Keratinocyte (primary cell): ENCODE measurements around the gene PTPN6. TPM values are rescaled to one million over a fixed set of nuclear protein-coding genes. Genes with fewer than 3 reads are reported as not detected.

Source experiments
- DNase-seq: peaks from one replicate; pipeline ENCODE4 v3.0.0-alpha.2; 2011; ENCODE audit warnings: low read depth, missing footprints, low spot score
- FAIRE-seq: peaks from 2 replicates; lab custom pipeline; 2011; peaks lifted over from hg19 to GRCh38; lab: Jason Lieb, UNC
- H2AFZ ChIP-seq: 2 replicates; pipeline ENCODE4 v1.6.0; 2012; ENCODE audit warnings: low read length, control low read depth, inconsistent platforms; ENCODE audit not compliant: control insufficient read depth
- H3K27ac ChIP-seq: 2 replicates; pipeline ENCODE4 v1.5.1; 2011; ENCODE audit warnings: low read length; ENCODE audit not compliant: control insufficient read depth, insufficient read depth
- H3K27me3 ChIP-seq: 3 replicates; pipeline ENCODE4 v1.6.0; 2011; ENCODE audit warnings: low read length; ENCODE audit not compliant: control insufficient read depth, insufficient read depth; ENCODE audit errors: extremely low read depth
- H3K36me3 ChIP-seq, 2 experiments: 2 replicates in 1 of 2; 3 replicates in 1 of 2; pipeline ENCODE4 v1.5.1; 2011; ENCODE audit warnings: low read length in 2 of 2, mild to moderate bottlenecking in 1 of 2; ENCODE audit not compliant: control insufficient read depth in 2 of 2, insufficient read depth in 2 of 2; ENCODE audit errors: extremely low read depth in 1 of 2
- H3K4me1 ChIP-seq: 3 replicates; pipeline ENCODE4 v1.5.1; 2011; ENCODE audit warnings: low read length; ENCODE audit not compliant: control insufficient read depth, insufficient read depth; ENCODE audit errors: extremely low read depth
- H3K4me2 ChIP-seq: 3 replicates; pipeline ENCODE4 v1.6.0; 2011; ENCODE audit warnings: low read depth, low read length; ENCODE audit not compliant: control insufficient read depth, insufficient read depth; ENCODE audit errors: extremely low read depth
- H3K4me3 ChIP-seq, 3 experiments: fragments of 200-600 bp in 1 of 3; sonication (generic) in 1 of 3; 2 replicates in 2 of 3; 3 replicates in 1 of 3; pipeline ENCODE4 v1.5.1; 2011 to 2016; ENCODE audit warnings: low read length in 3 of 3, mild to moderate bottlenecking in 3 of 3, control low read depth in 2 of 3, inconsistent platforms in 1 of 3, low read depth in 1 of 3, mixed read lengths in 1 of 3, mixed run types in 1 of 3, moderate library complexity in 1 of 3; ENCODE audit not compliant: control insufficient read depth in 2 of 3, insufficient read depth in 2 of 3; ENCODE audit errors: extremely low read depth in 1 of 3
- H3K79me2 ChIP-seq: 2 replicates; pipeline ENCODE4 v1.6.0; 2012; ENCODE audit warnings: low read length; ENCODE audit not compliant: control insufficient read depth, insufficient read depth
- H3K9ac ChIP-seq: 3 replicates; pipeline ENCODE4 v1.6.0; 2011; ENCODE audit warnings: low read length; ENCODE audit not compliant: control insufficient read depth, insufficient read depth; ENCODE audit errors: extremely low read depth
- H3K9me1 ChIP-seq: 3 replicates; pipeline ENCODE4 v1.6.0; 2011; ENCODE audit warnings: low read length; ENCODE audit not compliant: control insufficient read depth, insufficient read depth; ENCODE audit errors: extremely low read depth
- H3K9me3 ChIP-seq: 2 replicates; pipeline ENCODE4 v1.5.1; 2012; ENCODE audit warnings: low read depth, low read length; ENCODE audit not compliant: control insufficient read depth
- H4K20me1 ChIP-seq: 3 replicates; pipeline ENCODE4 v1.6.0; 2011; ENCODE audit warnings: low read length; ENCODE audit not compliant: control insufficient read depth, insufficient read depth; ENCODE audit errors: extremely low read depth
- CTCF ChIP-seq, 3 experiments: IDR thresholded peaks in 1 of 3; conservative IDR thresholded peaks in 1 of 3; optimal IDR thresholded peaks in 1 of 3; 2 replicates in 2 of 3; 3 replicates in 1 of 3; pipeline versions ENCODE3 to v1.5.1; 2011; ENCODE audit warnings: low read length in 3 of 3, mild to moderate bottlenecking in 3 of 3, moderate library complexity in 2 of 3, control low read depth in 1 of 3, inconsistent platforms in 1 of 3; ENCODE audit not compliant: insufficient read depth in 2 of 3; ENCODE audit errors: extremely low read depth in 1 of 3
- EZH2 ChIP-seq: IDR thresholded peaks from one replicate; pipeline ENCODE4 v1.6.1; 2012; ENCODE audit warnings: inconsistent platforms, mild to moderate bottlenecking, low read length, moderate library complexity
- dilution Hi-C: fragments of 300-500 bp; cut with MboI; formaldehyde crosslinking; loops from one replicate; pipeline ENCODE4 v1.7.0; 2020; ENCODE audit warnings: low sequenced_read_pairs; ENCODE audit not compliant: extremely low pct_ligation_motif_present
- polyA plus RNA-seq, 5 experiments: library from polyadenylated mRNA; depleted of rRNA in 3 of 5; stranded (reverse) in 3 of 5; stranded (forward) in 1 of 5; unstranded in 1 of 5; fragments of >200 nt; gene quantifications; 1 replicate in 1 of 5; 2 replicates in 3 of 5; 3 replicates in 1 of 5; pipeline versions ENCODE4 v1.2.1 to v1.2.3, GENCODE V29; 2011 to 2012; ENCODE audit warnings: missing spikeins in 2 of 5, low read depth in 1 of 5, low replicate concordance in 1 of 5
- small RNA-seq, 3 experiments: library from RNA; depleted of rRNA; stranded (forward); fragments of <200 nt; gene quantifications; one replicate each; pipeline ENCODE3, GENCODE V24; 2012; ENCODE audit warnings: low read depth in 3 of 3, low replicate concordance in 1 of 3; ENCODE audit not compliant: insufficient read length in 3 of 3

Gene PTPN6
- polyA plus RNA-seq, 1 donor (not counting 4 experiments of a cell fraction or from before 2014, with no cell fraction given), result 18.7 TPM

- TF ChIP-seq EZH2, result no peak
- TF ChIP-seq CTCF (optimal IDR thresholded peaks at IDR 0.05 in 1 of 3, IDR thresholded peaks at IDR 0.05 in 1 of 3, conservative IDR thresholded peaks at IDR 0.05 in 1 of 3; ENCODE audit: extremely low read depth in 1 of 3, insufficient read depth in 2 of 3, low read length in 3 of 3), result no peak
- no peak overlapping the region for H3K4me3 ChIP-seq
- H3K9me1 ChIP-seq, result no peaks in the 10 kb centered on the region
- dilution Hi-C loops, result no loop called here
- H3K27me3 ChIP-seq, result no peaks in the 10 kb centered on the region
- no peak overlapping the region for H3K4me2 ChIP-seq
- H3K9me3 ChIP-seq, result no peaks in the 10 kb centered on the region
- H4K20me1 ChIP-seq, result no peaks in the 10 kb centered on the region
- H3K79me2 ChIP-seq, result peaks cover 3% of the 10 kb centered on the region
- H3K4me1 ChIP-seq, result no peaks in the 10 kb centered on the region
- no peak for DNase-seq
- no peak overlapping the region for H3K9ac ChIP-seq
- no peak overlapping the region for H3K27ac ChIP-seq
- H2AFZ ChIP-seq, result no peak overlapping the region
- peaks cover 3% of the 10 kb centered on the region in 2 experiments for H3K36me3 ChIP-seq
- no peak for FAIRE-seq
These were observed 58.4 kb downstream of the PTPN6 start for GRCh38 chr12:7009512-7009911.

Small RNA genes within 50 kb of the gene (small RNA-seq; reads per million reads assigned to genes)
- gene MIR141 (734 to 224,518 (median 113,316) reads per million in 3 experiments), gene MIR200C (2,840 to 15,667 (median 11,525) reads per million in 3 experiments), gene RNU7-1 (0 reads per million in 3 experiments), gene SCARNA12 (0 to 0.75 (median 0.54) reads per million in 3 experiments)

Other genes with a start within 250 kb of the PTPN6 start
- 85.4 to 116 TPM (median 85.5 TPM) in 3 replicates for gene COPS7A, start 227.3 kb upstream of the PTPN6 start, polyA plus RNA-seq
- gene MLF2, start 198.2 kb upstream of the PTPN6 start, polyA plus RNA-seq, result 317 to 364 TPM (median 335 TPM) in 3 replicates
- gene PTMS, start 185.0 kb upstream of the PTPN6 start, polyA plus RNA-seq, result 80.6 to 140 TPM (median 119 TPM) in 3 replicates
- gene LAG3, start 178.8 kb upstream of the PTPN6 start, polyA plus RNA-seq, result 0.09 to 0.14 TPM (median 0.09 TPM) in 3 replicates
- gene CD4, start 161.8 kb upstream of the PTPN6 start, polyA plus RNA-seq, result 0.01 to 0.05 TPM in 2 of 3 replicates, not detected in the other
- 0.05 to 0.10 TPM (median 0.09 TPM) in 3 replicates for gene GPR162, start 129.5 kb upstream of the PTPN6 start, polyA plus RNA-seq
- gene P3H3, start 122.9 kb upstream of the PTPN6 start, polyA plus RNA-seq, result 3.9 to 5.7 TPM (median 4.2 TPM) in 3 replicates
- 0.41 to 0.94 TPM (median 0.80 TPM) in 3 replicates for gene GNB3, start 110.4 kb upstream of the PTPN6 start, polyA plus RNA-seq
- gene CDCA3, start 100.1 kb upstream of the PTPN6 start, polyA plus RNA-seq, result 2.1 to 16.9 TPM (median 15.0 TPM) in 3 replicates
- 58.3 to 84.1 TPM (median 67.2 TPM) in 3 replicates for gene USP5, start 99.2 kb upstream of the PTPN6 start, polyA plus RNA-seq
- 1,218 to 2,229 TPM (median 1,551 TPM) in 3 replicates for gene TPI1, start 83.8 kb upstream of the PTPN6 start, polyA plus RNA-seq
- gene SPSB2, start 78.1 kb upstream of the PTPN6 start, polyA plus RNA-seq, result 4.9 to 8.7 TPM (median 5.1 TPM) in 3 replicates
- gene LRRC23, start 46.5 kb upstream of the PTPN6 start, polyA plus RNA-seq, result 6.2 to 7.1 TPM (median 6.3 TPM) in 3 replicates
- gene ENO2, start 36.8 kb upstream of the PTPN6 start, polyA plus RNA-seq, result 0.87 to 1.7 TPM (median 1.1 TPM) in 3 replicates
- 4.8 to 7.8 TPM (median 6.2 TPM) in 3 replicates for gene ATN1, start 23.4 kb upstream of the PTPN6 start, polyA plus RNA-seq
- not detected in 3 replicates for gene RNU7-1, start 7.5 kb upstream of the PTPN6 start, polyA plus RNA-seq
- 121 to 211 TPM (median 137 TPM) in 3 replicates for gene C12orf57, start 7.3 kb upstream of the PTPN6 start, polyA plus RNA-seq
- 225 to 270 TPM (median 244 TPM) in 3 replicates for gene PHB2, start 19.3 kb downstream of the PTPN6 start, polyA plus RNA-seq
- 61.6 to 104 TPM (median 76.9 TPM) in 3 replicates for gene EMG1, start 19.6 kb downstream of the PTPN6 start, polyA plus RNA-seq
- gene LPCAT3, start 67.1 kb downstream of the PTPN6 start, polyA plus RNA-seq, result 51.0 to 69.1 TPM (median 52.0 TPM) in 3 replicates
- gene C1S, start 109.4 kb downstream of the PTPN6 start, polyA plus RNA-seq, result 1.9 to 6.0 TPM (median 2.6 TPM) in 3 replicates
- 2.8 to 8.0 TPM (median 3.2 TPM) in 3 replicates for gene C1R, start 141.1 kb downstream of the PTPN6 start, polyA plus RNA-seq
- gene C1RL, start 157.9 kb downstream of the PTPN6 start, polyA plus RNA-seq, result 8.5 to 13.5 TPM (median 9.3 TPM) in 3 replicates
- gene RBP5, start 177.5 kb downstream of the PTPN6 start, polyA plus RNA-seq, result not detected in 3 replicates
- gene CLSTN3, start 179.0 kb downstream of the PTPN6 start, polyA plus RNA-seq, result 12.8 to 21.6 TPM (median 15.2 TPM) in 3 replicates
- gene PEX5, start 238.3 kb downstream of the PTPN6 start, polyA plus RNA-seq, result 10.8 to 17.2 TPM (median 14.4 TPM) in 3 replicates